Heart left ventricle (tissue), 16 donors: ENCODE measurements around the gene STMND1. TPM values are rescaled to one million over a fixed set of nuclear protein-coding genes. Genes with fewer than 3 reads are reported as not detected.

Source experiments
- ATAC-seq, 4 donors: fragments of 200-7000 bp; cut with Tn5 transposase; one replicate each; pipeline ENCODE4 v1.9.1; 2020 to 2022; ENCODE audit warnings: moderate library complexity in 4 of 4, mild to moderate bottlenecking in 3 of 4, moderate number of reproducible peaks in 1 of 4
- DNase-seq, 5 donors: peaks; one replicate each; pipeline ENCODE4 v3.0.0-alpha.2; 2020
- H3K27ac ChIP-seq, 12 donors: fragments of 200-600 bp; sonication (generic) in 4 of 12; one replicate each; pipeline versions ENCODE4 v1.5.0 to v1.8.0; 2016 to 2022; ENCODE audit warnings: mild to moderate bottlenecking in 2 of 12
- H3K27me3 ChIP-seq, 9 donors: fragments of 200-600 bp; sonication (generic) in 2 of 9; one replicate each; pipeline versions ENCODE4 v1.5.1 to v1.8.0; 2016 to 2022; ENCODE audit warnings: mild to moderate bottlenecking in 3 of 9
- H3K36me3 ChIP-seq, 9 donors: fragments of 200-600 bp; sonication (generic) in 2 of 9; one replicate each; pipeline versions ENCODE4 v1.5.0 to v1.8.0; 2018 to 2022; ENCODE audit warnings: mild to moderate bottlenecking in 2 of 9
- H3K4me1 ChIP-seq, 12 donors: fragments of 200-600 bp; sonication (generic) in 4 of 12; one replicate each; pipeline versions ENCODE4 v1.5.0 to v1.8.0; 2016 to 2022; ENCODE audit warnings: mild to moderate bottlenecking in 3 of 12
- H3K4me3 ChIP-seq, 12 donors: fragments of 200-600 bp; sonication (generic) in 4 of 12; one replicate each; pipeline versions ENCODE4 v1.5.0 to v1.8.0; 2017 to 2022; ENCODE audit warnings: mild to moderate bottlenecking in 9 of 12, moderate library complexity in 4 of 12
- H3K9me3 ChIP-seq, 12 donors: fragments of 200-600 bp; sonication (generic) in 4 of 12; one replicate each; pipeline versions ENCODE4 v1.5.0 to v1.8.0; 2016 to 2022; ENCODE audit warnings: mild to moderate bottlenecking in 1 of 12
- CTCF ChIP-seq, 12 donors: fragments of 200-600 bp; sonication (generic) in 4 of 12; IDR thresholded peaks; one replicate each; pipeline versions ENCODE4 v1.5.0 to v1.8.0; 2018 to 2022; ENCODE audit warnings: antibody characterized with exemption in 12 of 12, mild to moderate bottlenecking in 5 of 12
- POLR2A ChIP-seq, 2 donors: fragments of 450-650 bp; IDR thresholded peaks; one replicate each; pipeline ENCODE4 v1.6.1; 2017; ENCODE audit warnings: antibody characterized with exemption in 2 of 2, mild to moderate bottlenecking in 2 of 2, moderate library complexity in 2 of 2
- WGBS, 4 donors: extraction: QIAGEN DNeasy Blood & Tissue Kit in 2 of 4; methylation state at CpG; one replicate each; pipeline versions ENCODE4 v1.1.5 to v1.1.7; 2013 to 2018; 5-methylcytosine and 5-hydroxymethylcytosine counted together
- intact Hi-C, 10 donors: fragments of 100-400 bp; cut with DNase I; formaldehyde crosslinking; loops; one replicate each; pipeline versions ENCODE4 v1.11.1 to v1.14.2; 2022
- polyA plus RNA-seq, 2 donors: library from polyadenylated mRNA; stranded (reverse); fragments of 200-250 nt; gene quantifications; one replicate each; pipeline ENCODE4 v1.2.3, GENCODE V29; 2013
- total RNA-seq, 9 donors: library from RNA; depleted of rRNA in 2 of 9; stranded (reverse); fragments of >200 nt in 2 of 9; fragmentation: NEBNext Ultra II Directional in 3 of 9; extraction: Animal tissue kit (Norgen Biotek cat#: 25700) in 3 of 9; gene quantifications; one replicate each; pipeline versions ENCODE4 v1.1.0 to v1.2.4, GENCODE V29; 2016 to 2023
- donor health status: ischemic (EF 13 %, LVEDD 7.1; RV severe dilation, severe dysfunction).
- donor health status: healthy with polysubstance abuse.
- donor health status: DM: no; HTN: yes; CAD: no.
- donor health status: DM: no; HTN: no; CAD: no.
- donor health status: ischemic (EF 25% LVEDD 6.9; RV normal size, moderate dysfunction).
- donor health status: ischemic (EF 25% LVEDD 5.7; RV mildly dilated, moderate dysfunction).
- donor health status: healthy.
- donor health status: DM: yes; HTN: yes; CAD: no.
- donor health status: ischemic (EF 35%, LVEDD 5.7; RV mildly dilated, moderate dysfunction).
- donor health status: nonischemic (EF 11% LVEDD 7.7; RV severe dilation, severe dysfunction).
- donor health status: DM: yes; HTN: yes; CAD: no.
- donor health status: PGD.
- donor health status: ischemic (EF 29% LVEDD 5.4; RV normal size, mild dysfunction).
- donor health status: nonischemic (EF 23%, LVEDD 6.1; RV moderate dilation, normal function).

Gene STMND1
- total and polyA plus RNA-seq, 11 donors: not detected

GRCh38 chr6:17165383-17165782 lies 63.5 kb downstream of the STMND1 start:
- ATAC-seq: no peak
- WGBS, 4 donors: 59 to 66% (median 62%) methylated on average over 5 of the region's 5 CpGs
- Histone ChIP-seq H3K27ac (no peak overlapping the region), H3K4me1 (peaks cover 0 to 10% (median 0%) of the 10 kb centered on the region in 12 donors), H3K36me3 (no peaks in the 10 kb centered on the region), H3K4me3 (no peak overlapping the region), H3K27me3 (no peaks in the 10 kb centered on the region), H3K9me3 (no peaks in the 10 kb centered on the region)
- intact Hi-C loops: loop anchor here in 7 of 10 donors (5.0 to 10.0 kb wide), 5 partner anchors 89 to 959 kb away; partner anchors contain the start of genes RBM24 (in 5 of the 7) and NHLRC1 (in 1 of the 7)
- DNase-seq: no peak
- TF ChIP-seq POLR2A (IDR thresholded peaks at IDR 0.05) (no peak), CTCF (IDR thresholded peaks at IDR 0.05) (no peak)

- no peak overlapping the region for H3K4me3 ChIP-seq
- DNase-seq (peak in 4 of 5 donors; percentile 54 to 76 (median 66)), ATAC-seq (peak; percentile 84 to 97 (median 96))
- intact Hi-C loops: loop anchor here in 7 of 10 donors (5.0 to 10.0 kb wide), 5 partner anchors 87 to 957 kb away; partner anchors contain the start of genes RBM24 (in 5 of the 7) and NHLRC1 (in 1 of the 7)
- H3K27me3 ChIP-seq: no peaks in the 10 kb centered on the region
- TF ChIP-seq POLR2A (IDR thresholded peaks at IDR 0.05) (no peak), CTCF (IDR thresholded peaks at IDR 0.05) (peak in 11 of 12 donors; percentile 32 to 63 (median 52))
- 21 to 22% (median 22%) methylated on average over 9 of the region's 9 CpGs for WGBS, 4 donors
- H3K36me3 ChIP-seq: no peaks in the 10 kb centered on the region
- H3K4me1 ChIP-seq: peaks cover 0 to 10% (median 0%) of the 10 kb centered on the region in 12 donors
- peak overlapping the region in 5 of 12 donors; percentile 6 to 59 (median 26) for H3K27ac ChIP-seq
- H3K9me3 ChIP-seq: no peaks in the 10 kb centered on the region
Measured at GRCh38 chr6:17167327-17167979, 65.6 kb downstream of the STMND1 start.

- peak overlapping the region in 2 of 12 donors; percentile 1 to 3 for H3K27ac ChIP-seq
- no peaks in the 10 kb centered on the region for H3K9me3 ChIP-seq
- intact Hi-C loops: loop anchor here in 7 of 10 donors (5.0 to 10.0 kb wide), 5 partner anchors 86 to 956 kb away; partner anchors contain the start of genes RBM24 (in 5 of the 7) and NHLRC1 (in 1 of the 7)
- no peak for TF ChIP-seq CTCF (IDR thresholded peaks at IDR 0.05)
- no peak for TF ChIP-seq POLR2A (IDR thresholded peaks at IDR 0.05)
- no peak overlapping the region for H3K4me3 ChIP-seq
- H3K36me3 ChIP-seq: no peaks in the 10 kb centered on the region
- WGBS, 4 donors: 53 to 69% (median 62%) methylated on average over 6 of the region's 6 CpGs
- H3K27me3 ChIP-seq: no peaks in the 10 kb centered on the region
- ATAC-seq (no peak), DNase-seq (no peak)
- H3K4me1 ChIP-seq: peaks cover 0 to 10% (median 0%) of the 10 kb centered on the region in 12 donors
Measured at GRCh38 chr6:17169291-17169690, 67.4 kb downstream of the STMND1 start.

- no peaks in the 10 kb centered on the region for H3K9me3 ChIP-seq
- TF ChIP-seq POLR2A (IDR thresholded peaks at IDR 0.05): no peak
- no peak for TF ChIP-seq CTCF (IDR thresholded peaks at IDR 0.05)
- no peaks in the 10 kb centered on the region for H3K36me3 ChIP-seq
- ATAC-seq (no peak), DNase-seq (no peak)
- H3K4me1 ChIP-seq: peaks cover 0 to 10% (median 0%) of the 10 kb centered on the region in 12 donors
- H3K27ac ChIP-seq: peak overlapping the region in 1 of 12 donors; percentile 3
- H3K4me3 ChIP-seq: no peak overlapping the region
- intact Hi-C loops: loop anchor here in 8 of 10 donors (5.0 to 10.0 kb wide), 5 partner anchors 85 to 955 kb away; partner anchors contain the start of genes RBM24 (in 6 of the 8) and NHLRC1 (in 1 of the 8)
- WGBS, 4 donors: 86 to 93% (median 91%) methylated on average over 6 of the region's 6 CpGs
- H3K27me3 ChIP-seq: no peaks in the 10 kb centered on the region
Measured at GRCh38 chr6:17169711-17170110, 67.9 kb downstream of the STMND1 start.
